Upper lobe of left lung (tissue), 4 donors: Measurements from ENCODE around the gene TMEM181.

ENCODE experiments used
- EP300 ChIP-seq, 4 donors: sonication (generic); formaldehyde crosslinking; IDR thresholded peaks; one replicate each; pipeline ENCODE4 v1.5.1; 2017; ENCODE audit warnings: antibody characterized with exemption in 4 of 4, control low read depth in 2 of 4
- POLR2AphosphoS5 ChIP-seq, 2 donors: sonication (generic); formaldehyde crosslinking; IDR thresholded peaks; one replicate each; pipeline ENCODE4 v1.5.1; 2017; ENCODE audit warnings: antibody characterized with exemption in 2 of 2
- TF ChIP-seq, protein P1 (sequence below), 6 experiments: fragments of 450-650 bp in 4 of 6; fragments of 200-600 bp in 2 of 6; sonication (generic) in 2 of 6; IDR thresholded peaks; one replicate each; pipeline ENCODE4 v1.5.1; 2016 to 2019; ENCODE audit warnings: antibody characterized with exemption in 6 of 6

DNA sequence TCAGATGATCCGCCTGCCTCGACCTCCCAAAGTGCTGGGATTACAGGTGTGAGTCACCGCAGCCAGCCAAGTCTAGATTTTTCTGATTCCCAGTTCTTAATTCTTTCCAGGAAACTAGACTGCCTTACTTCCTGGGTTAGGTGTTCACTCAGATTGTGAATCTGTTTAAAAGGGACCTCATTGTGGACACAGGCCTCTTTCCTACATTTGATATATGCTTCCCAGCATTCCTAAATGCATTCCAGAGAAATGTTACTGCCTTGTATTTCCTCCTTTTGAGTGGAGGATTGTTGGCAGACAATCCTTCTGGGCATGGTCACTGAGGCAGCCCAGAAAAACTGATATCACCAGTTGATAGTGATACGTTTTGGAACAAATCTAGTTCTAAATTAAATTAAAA is 15.7 kb downstream of the TMEM181 start:
- no peak for TF ChIP-seq POLR2AphosphoS5 (IDR thresholded peaks at IDR 0.05)
- TF ChIP-seq, protein P1, sequence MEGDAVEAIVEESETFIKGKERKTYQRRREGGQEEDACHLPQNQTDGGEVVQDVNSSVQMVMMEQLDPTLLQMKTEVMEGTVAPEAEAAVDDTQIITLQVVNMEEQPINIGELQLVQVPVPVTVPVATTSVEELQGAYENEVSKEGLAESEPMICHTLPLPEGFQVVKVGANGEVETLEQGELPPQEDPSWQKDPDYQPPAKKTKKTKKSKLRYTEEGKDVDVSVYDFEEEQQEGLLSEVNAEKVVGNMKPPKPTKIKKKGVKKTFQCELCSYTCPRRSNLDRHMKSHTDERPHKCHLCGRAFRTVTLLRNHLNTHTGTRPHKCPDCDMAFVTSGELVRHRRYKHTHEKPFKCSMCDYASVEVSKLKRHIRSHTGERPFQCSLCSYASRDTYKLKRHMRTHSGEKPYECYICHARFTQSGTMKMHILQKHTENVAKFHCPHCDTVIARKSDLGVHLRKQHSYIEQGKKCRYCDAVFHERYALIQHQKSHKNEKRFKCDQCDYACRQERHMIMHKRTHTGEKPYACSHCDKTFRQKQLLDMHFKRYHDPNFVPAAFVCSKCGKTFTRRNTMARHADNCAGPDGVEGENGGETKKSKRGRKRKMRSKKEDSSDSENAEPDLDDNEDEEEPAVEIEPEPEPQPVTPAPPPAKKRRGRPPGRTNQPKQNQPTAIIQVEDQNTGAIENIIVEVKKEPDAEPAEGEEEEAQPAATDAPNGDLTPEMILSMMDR (IDR thresholded peaks at IDR 0.05), result no peak
- TF ChIP-seq EP300 (IDR thresholded peaks at IDR 0.05), result no peak
